ENCODE measurements around the gene CNTD1. TPM values are rescaled to one million over a fixed set of nuclear protein-coding genes. Genes with fewer than 3 reads are reported as not detected.

The CNTD1 gene
- polyA plus RNA-seq, 4 donors: 1.4 to 3.6 (median 2.3) TPM

- DNase-seq (ENCODE audit: low read depth in 4 of 4, low spot score in 3 of 4): no peak
Observed at GRCh38 chr17:42779304-42779935, 19.2 kb upstream of the CNTD1 start.

GRCh38 chr17:42779936-42780850 lies 18.5 kb upstream of the CNTD1 start, which contains the start of gene WNK4:
WNK4 (plus strand) TSS chr17:42780610; CDS start chr17:42780699, 89 bp downstream.
- DNase-seq (ENCODE audit: low read depth in 4 of 4, low spot score in 3 of 4): no peak

GRCh38 chr17:42780851-42781638 lies 17.6 kb upstream of the CNTD1 start:
- DNase-seq (ENCODE audit: low read depth in 4 of 4, low spot score in 3 of 4): no peak

GRCh38 chr17:42781639-42782165 lies 17.0 kb upstream of the CNTD1 start:
- no peak for DNase-seq (ENCODE audit: low read depth in 4 of 4, low spot score in 3 of 4)

GRCh38 chr17:42782166-42783061 lies 16.2 kb upstream of the CNTD1 start:
- DNase-seq (ENCODE audit: low read depth in 4 of 4, low spot score in 3 of 4): no peak

GRCh38 chr17:42783062-42783790 lies 15.4 kb upstream of the CNTD1 start:
- no peak for DNase-seq (ENCODE audit: low read depth in 4 of 4, low spot score in 3 of 4)

- DNase-seq (ENCODE audit: low read depth in 4 of 4, low spot score in 3 of 4): no peak
Observed at GRCh38 chr17:42783791-42784138, 14.9 kb upstream of the CNTD1 start.

GRCh38 chr17:42784409-42784808 lies 14.3 kb upstream of the CNTD1 start:
- no peak for DNase-seq (ENCODE audit: low read depth in 4 of 4, low spot score in 3 of 4)

GRCh38 chr17:42784811-42785592 lies 13.7 kb upstream of the CNTD1 start:
- no peak for DNase-seq (ENCODE audit: low read depth in 4 of 4, low spot score in 3 of 4)

GRCh38 chr17:42787266-42787665 lies 11.4 kb upstream of the CNTD1 start:
- no peak for DNase-seq (ENCODE audit: low read depth in 4 of 4, low spot score in 3 of 4)

GRCh38 chr17:42791948-42792347 lies 6.7 kb upstream of the CNTD1 start:
- no peak for DNase-seq (ENCODE audit: low read depth in 4 of 4, low spot score in 3 of 4)

GRCh38 chr17:42792545-42792944 lies 6.1 kb upstream of the CNTD1 start:
- DNase-seq (ENCODE audit: low read depth in 4 of 4, low spot score in 3 of 4): no peak

- DNase-seq (ENCODE audit: low read depth in 4 of 4, low spot score in 3 of 4): no peak
Observed at GRCh38 chr17:42795061-42795460, 3.6 kb upstream of the CNTD1 start.

GRCh38 chr17:42795465-42795864 lies 3.2 kb upstream of the CNTD1 start:
- no peak for DNase-seq (ENCODE audit: low read depth in 4 of 4, low spot score in 3 of 4)

- no peak for DNase-seq (ENCODE audit: low read depth in 4 of 4, low spot score in 3 of 4)
Observed at GRCh38 chr17:42796066-42796758, 2.4 kb upstream of the CNTD1 start.

GRCh38 chr17:42797067-42798007 lies 1.3 kb upstream of the CNTD1 start:
- peak in 3 of 4 donors; percentile 44 to 63 (median 59) for DNase-seq (ENCODE audit: low read depth in 4 of 4, low spot score in 3 of 4)

- DNase-seq (ENCODE audit: low read depth in 4 of 4, low spot score in 3 of 4): no peak
Observed at GRCh38 chr17:42798011-42798382, 664 bp upstream of the CNTD1 start.

Data from left renal pelvis (tissue), 4 donors.